ENCODE measurements around the gene CUL1. TPM values are rescaled to one million over a fixed set of nuclear protein-coding genes. Genes with fewer than 3 reads are reported as not detected.

Gene CUL1
- total and polyA plus RNA-seq, 2 experiments from 2014 or later = 35.6 to 71.3 TPM

DNA sequence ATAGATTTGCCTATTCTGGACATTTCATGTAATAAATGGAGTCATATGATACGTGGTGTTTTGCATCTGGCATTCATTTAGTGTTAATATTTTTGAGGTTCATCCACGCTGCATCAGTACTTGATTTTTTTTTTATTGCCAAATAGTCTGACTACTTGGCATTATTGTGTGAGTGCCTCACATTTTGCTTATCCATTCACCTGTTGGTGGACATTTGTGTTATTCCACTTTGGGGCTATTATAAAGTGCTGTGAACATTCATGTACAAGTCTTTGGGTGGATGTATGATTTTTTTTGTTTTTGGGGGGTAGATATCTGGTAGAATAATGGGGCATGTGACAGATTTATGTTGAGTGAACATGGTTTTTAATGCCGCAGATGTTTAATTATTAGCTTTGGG lies 19.7 kb downstream of the CUL1 start:
- H3K4me1 ChIP-seq (ENCODE audit: insufficient read depth) = peaks cover 52% of the 10 kb centered on the region
- peaks cover 85% of the 10 kb centered on the region for H4K20me1 ChIP-seq (replicated peaks; ENCODE audit: insufficient read depth)
- DNase-seq (ENCODE audit: low spot score) = no peak
- H3K27me3 ChIP-seq (ENCODE audit: insufficient read depth) = no peaks in the 10 kb centered on the region
- H3K4me3 ChIP-seq = no peak overlapping the region
- no peak overlapping the region for H3K27ac Mint-ChIP-seq
- H3K36me3 Mint-ChIP-seq (ENCODE audit: low read depth) = peaks cover 7% of the 10 kb centered on the region; the same call in 2 of the 3 replicates
- H3K9me3 Mint-ChIP-seq = no peaks in the 10 kb centered on the region
- no peaks in the 10 kb centered on the region for H3F3A ChIP-seq (replicated peaks; ENCODE audit: low read depth)
- no peaks in the 10 kb centered on the region for H3K9me2 ChIP-seq (ENCODE audit: insufficient read depth)
- H3K36me3 ChIP-seq (ENCODE audit: insufficient read depth) = no peaks in the 10 kb centered on the region
- H3K4me2 ChIP-seq = no peak overlapping the region
- no peak overlapping the region for H2AFZ ChIP-seq
- TF ChIP-seq NANOG (IDR thresholded peaks at IDR 0.05; ENCODE audit: borderline replicate concordance) = no peak
- no peak for ATAC-seq
- peaks cover 2% of the 10 kb centered on the region for H3K27me3 Mint-ChIP-seq (ENCODE audit: insufficient read depth, low read depth, poor library complexity)
- peaks cover 60% of the 10 kb centered on the region for H3K4me1 Mint-ChIP-seq
- H3K79me2 ChIP-seq (replicated peaks; ENCODE audit: insufficient read depth) = peaks cover 100% of the 10 kb centered on the region
- no peak overlapping the region for H3K27ac ChIP-seq (ENCODE audit: low read depth)
- H3K4me3 Mint-ChIP-seq = no peak overlapping the region

DNA sequence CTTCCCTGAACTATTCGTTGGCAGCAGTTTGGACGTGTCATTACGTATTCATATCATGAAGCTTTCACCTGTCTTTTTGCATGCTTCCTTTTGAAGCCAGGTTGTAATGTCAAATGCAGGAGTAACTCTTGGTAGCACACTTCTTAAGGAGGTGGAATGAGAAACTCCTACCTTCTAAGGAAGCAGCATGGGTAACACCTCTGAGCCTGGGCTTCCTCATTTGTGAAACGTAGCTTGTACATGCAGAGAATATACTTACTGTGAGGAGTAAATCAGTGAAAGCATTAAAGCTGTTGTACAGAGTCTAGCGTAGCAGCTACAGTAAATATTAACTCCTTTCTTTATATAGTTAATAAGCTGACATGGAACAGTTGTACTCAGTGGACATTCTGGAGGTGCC lies 21.1 kb downstream of the CUL1 start:
- Histone ChIP-seq H3K4me2 (no peak overlapping the region), H3K27me3 (ENCODE audit: insufficient read depth) (no peaks in the 10 kb centered on the region), H3K27ac (ENCODE audit: low read depth) (no peak overlapping the region), H3K4me1 (ENCODE audit: insufficient read depth) (peaks cover 49% of the 10 kb centered on the region), H3K4me3 (no peak overlapping the region), H3K79me2 (replicated peaks; ENCODE audit: insufficient read depth) (peaks cover 100% of the 10 kb centered on the region), H4K20me1 (replicated peaks; ENCODE audit: insufficient read depth) (peaks cover 84% of the 10 kb centered on the region), H3K36me3 (ENCODE audit: insufficient read depth) (no peaks in the 10 kb centered on the region), H2AFZ (no peak overlapping the region), H3F3A (replicated peaks; ENCODE audit: low read depth) (no peaks in the 10 kb centered on the region), H3K9me2 (ENCODE audit: insufficient read depth) (no peaks in the 10 kb centered on the region)
- peaks cover 7% of the 10 kb centered on the region; the same call in 2 of the 3 replicates for H3K36me3 Mint-ChIP-seq (ENCODE audit: low read depth)
- H3K4me1 Mint-ChIP-seq = peaks cover 64% of the 10 kb centered on the region
- ATAC-seq (no peak), DNase-seq (ENCODE audit: low spot score) (no peak)
- H3K4me3 Mint-ChIP-seq = no peak overlapping the region
- TF ChIP-seq ZNF114 (CRISPR knock-in tag; IDR thresholded peaks at IDR 0.05) = no peak
- TF ChIP-seq, protein P1, sequence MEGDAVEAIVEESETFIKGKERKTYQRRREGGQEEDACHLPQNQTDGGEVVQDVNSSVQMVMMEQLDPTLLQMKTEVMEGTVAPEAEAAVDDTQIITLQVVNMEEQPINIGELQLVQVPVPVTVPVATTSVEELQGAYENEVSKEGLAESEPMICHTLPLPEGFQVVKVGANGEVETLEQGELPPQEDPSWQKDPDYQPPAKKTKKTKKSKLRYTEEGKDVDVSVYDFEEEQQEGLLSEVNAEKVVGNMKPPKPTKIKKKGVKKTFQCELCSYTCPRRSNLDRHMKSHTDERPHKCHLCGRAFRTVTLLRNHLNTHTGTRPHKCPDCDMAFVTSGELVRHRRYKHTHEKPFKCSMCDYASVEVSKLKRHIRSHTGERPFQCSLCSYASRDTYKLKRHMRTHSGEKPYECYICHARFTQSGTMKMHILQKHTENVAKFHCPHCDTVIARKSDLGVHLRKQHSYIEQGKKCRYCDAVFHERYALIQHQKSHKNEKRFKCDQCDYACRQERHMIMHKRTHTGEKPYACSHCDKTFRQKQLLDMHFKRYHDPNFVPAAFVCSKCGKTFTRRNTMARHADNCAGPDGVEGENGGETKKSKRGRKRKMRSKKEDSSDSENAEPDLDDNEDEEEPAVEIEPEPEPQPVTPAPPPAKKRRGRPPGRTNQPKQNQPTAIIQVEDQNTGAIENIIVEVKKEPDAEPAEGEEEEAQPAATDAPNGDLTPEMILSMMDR (conservative IDR thresholded peaks at IDR 0.05; ENCODE audit: low read depth in 2 of 2) = no peak
- TF ChIP-seq, protein P2, sequence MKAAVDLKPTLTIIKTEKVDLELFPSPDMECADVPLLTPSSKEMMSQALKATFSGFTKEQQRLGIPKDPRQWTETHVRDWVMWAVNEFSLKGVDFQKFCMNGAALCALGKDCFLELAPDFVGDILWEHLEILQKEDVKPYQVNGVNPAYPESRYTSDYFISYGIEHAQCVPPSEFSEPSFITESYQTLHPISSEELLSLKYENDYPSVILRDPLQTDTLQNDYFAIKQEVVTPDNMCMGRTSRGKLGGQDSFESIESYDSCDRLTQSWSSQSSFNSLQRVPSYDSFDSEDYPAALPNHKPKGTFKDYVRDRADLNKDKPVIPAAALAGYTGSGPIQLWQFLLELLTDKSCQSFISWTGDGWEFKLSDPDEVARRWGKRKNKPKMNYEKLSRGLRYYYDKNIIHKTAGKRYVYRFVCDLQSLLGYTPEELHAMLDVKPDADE (IDR thresholded peaks at IDR 0.05) = no peak
- no peaks in the 10 kb centered on the region for H3K9me3 Mint-ChIP-seq
- H3K27me3 Mint-ChIP-seq (ENCODE audit: insufficient read depth, low read depth, poor library complexity) = peaks cover 2% of the 10 kb centered on the region
- no peak overlapping the region for H3K27ac Mint-ChIP-seq

DNA sequence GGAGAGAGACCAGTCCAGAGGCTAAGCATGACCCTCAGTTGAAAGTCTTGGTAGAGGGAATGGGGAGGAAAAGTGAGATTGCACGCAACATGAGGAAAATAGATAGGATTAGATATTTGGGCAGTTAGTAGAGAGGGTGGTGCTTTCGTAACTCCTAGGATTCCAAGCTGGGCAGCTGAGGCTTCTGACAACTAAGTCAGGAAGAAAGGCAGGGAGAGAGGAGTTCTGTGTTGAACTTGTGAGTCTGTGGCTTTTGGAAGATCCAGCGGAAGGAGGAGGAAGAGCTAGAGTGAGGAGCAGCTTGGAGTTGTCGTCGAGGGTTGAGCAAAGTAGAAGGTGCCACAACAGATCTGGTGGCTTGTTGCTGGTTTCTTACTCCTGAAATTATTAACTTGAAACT lies 21.8 kb downstream of the CUL1 start:
- Histone ChIP-seq H3K9me2 (ENCODE audit: insufficient read depth) (no peaks in the 10 kb centered on the region), H4K20me1 (replicated peaks; ENCODE audit: insufficient read depth) (peaks cover 82% of the 10 kb centered on the region), H3K27ac (ENCODE audit: low read depth) (peak overlapping the region; percentile 2), H3K4me3 (no peak overlapping the region), H3K27me3 (ENCODE audit: insufficient read depth) (no peaks in the 10 kb centered on the region), H3K4me2 (no peak overlapping the region), H3F3A (replicated peaks; ENCODE audit: low read depth) (no peaks in the 10 kb centered on the region), H2AFZ (no peak overlapping the region), H3K79me2 (replicated peaks; ENCODE audit: insufficient read depth) (peaks cover 100% of the 10 kb centered on the region), H3K36me3 (ENCODE audit: insufficient read depth) (no peaks in the 10 kb centered on the region), H3K4me1 (ENCODE audit: insufficient read depth) (peaks cover 44% of the 10 kb centered on the region)
- no peak overlapping the region for H3K4me3 Mint-ChIP-seq
- peaks cover 59% of the 10 kb centered on the region for H3K4me1 Mint-ChIP-seq
- peaks cover 7% of the 10 kb centered on the region; the same call in 2 of the 3 replicates for H3K36me3 Mint-ChIP-seq (ENCODE audit: low read depth)
- peaks cover under 1% of the 10 kb centered on the region for H3K27me3 Mint-ChIP-seq (ENCODE audit: insufficient read depth, low read depth, poor library complexity)
- no peak overlapping the region; the same call in 1 of the 2 replicates for H3K27ac Mint-ChIP-seq
- DNase-seq (ENCODE audit: low spot score) (no peak), ATAC-seq (no peak; the same call in 1 of the 3 replicates)
- H3K9me3 Mint-ChIP-seq = no peaks in the 10 kb centered on the region
- TF ChIP-seq NANOG (IDR thresholded peaks at IDR 0.05; ENCODE audit: borderline replicate concordance) (no peak), JUNB (IDR thresholded peaks at IDR 0.05; ENCODE audit: unreplicated experiment) (no peak)
